KMS-11 (cell line): ENCODE results near the gene TMTC1.

Experiments used
- H2AFZ ChIP-seq: fragments of 200-600 bp; sonication (generic); 2 replicates; pipeline ENCODE4 v1.6.1; 2016; ENCODE audit warnings: antibody characterized with exemption, mixed run types, low read depth
- H3K27ac ChIP-seq: fragments of 200-600 bp; sonication (generic); 2 replicates; pipeline ENCODE4 v1.6.1; 2016; ENCODE audit warnings: mild to moderate bottlenecking, mixed run types
- H3K27me3 ChIP-seq: fragments of 200-600 bp; sonication (generic); 2 replicates; pipeline ENCODE4 v1.6.1; 2017; ENCODE audit warnings: mild to moderate bottlenecking, low read depth, mixed run types, moderate library complexity; ENCODE audit not compliant: insufficient read depth
- H3K36me3 ChIP-seq: fragments of 200-600 bp; sonication (generic); 2 replicates; pipeline ENCODE4 v1.6.1; 2017; ENCODE audit warnings: mild to moderate bottlenecking, mixed run types; ENCODE audit not compliant: insufficient read depth
- H3K4me1 ChIP-seq: fragments of 200-600 bp; sonication (generic); 2 replicates; pipeline ENCODE4 v1.6.1; 2016; ENCODE audit warnings: mild to moderate bottlenecking, low read depth, mixed run types; ENCODE audit not compliant: poor library complexity, severe bottlenecking
- H3K4me2 ChIP-seq: fragments of 200-600 bp; sonication (generic); 2 replicates; pipeline ENCODE4 v1.7.0; 2016; ENCODE audit warnings: mild to moderate bottlenecking, mixed run types
- H3K4me3 ChIP-seq: fragments of 200-600 bp; sonication (generic); IDR thresholded peaks from 2 replicates; pipeline ENCODE4 v1.6.1; 2017; ENCODE audit warnings: low read depth, low read length, mixed read lengths; ENCODE audit not compliant: insufficient read depth
- H3K79me2 ChIP-seq: fragments of 200-600 bp; sonication (generic); 2 replicates; pipeline ENCODE4 v1.6.1; 2016; ENCODE audit warnings: low read depth, mixed run types; ENCODE audit not compliant: insufficient read depth
- H3K9ac ChIP-seq: fragments of 200-600 bp; sonication (generic); 2 replicates; pipeline ENCODE4 v1.6.1; 2016; ENCODE audit warnings: mild to moderate bottlenecking, mixed run types
- H4K20me1 ChIP-seq: fragments of 200-600 bp; sonication (generic); 2 replicates; pipeline ENCODE4 v1.6.1; 2016; ENCODE audit warnings: mild to moderate bottlenecking, mixed run types; ENCODE audit not compliant: insufficient read depth
- CTCF ChIP-seq: fragments of 200-600 bp; sonication (generic); conservative IDR thresholded peaks from 2 replicates; pipeline ENCODE4 v1.6.1; 2017; ENCODE audit warnings: low read depth, mild to moderate bottlenecking, antibody characterized with exemption, low read length, moderate library complexity, mixed read lengths

TMTC1 gene

GRCh38 chr12:29667011-29667410, 116.7 kb downstream of the TMTC1 start:
- no peak for TF ChIP-seq CTCF
- no peak overlapping the region for H3K4me2 ChIP-seq
- no peaks in the 10 kb centered on the region for H3K79me2 ChIP-seq
- no peaks in the 10 kb centered on the region; the same call in 1 of the 2 replicates for H4K20me1 ChIP-seq
- no peak overlapping the region for H2AFZ ChIP-seq
- H3K36me3 ChIP-seq = no peaks in the 10 kb centered on the region
- H3K27me3 ChIP-seq = no peaks in the 10 kb centered on the region
- no peak overlapping the region for H3K27ac ChIP-seq
- no peak overlapping the region for H3K4me3 ChIP-seq
- no peak overlapping the region for H3K9ac ChIP-seq
- H3K4me1 ChIP-seq = no peaks in the 10 kb centered on the region

GRCh38 chr12:29665107-29665506, 118.6 kb downstream of the TMTC1 start:
- Histone ChIP-seq H3K27me3 (no peaks in the 10 kb centered on the region), H3K27ac (no peak overlapping the region), H3K4me1 (no peaks in the 10 kb centered on the region), H3K4me2 (no peak overlapping the region), H3K36me3 (no peaks in the 10 kb centered on the region), H3K4me3 (no peak overlapping the region), H4K20me1 (no peaks in the 10 kb centered on the region; the same call in 1 of the 2 replicates), H3K79me2 (no peaks in the 10 kb centered on the region), H3K9ac (no peak overlapping the region), H2AFZ (no peak overlapping the region)
- no peak for TF ChIP-seq CTCF

GRCh38 chr12:29662734-29663323, 120.9 kb downstream of the TMTC1 start:
- H3K4me2 ChIP-seq = no peak overlapping the region

GRCh38 chr12:29660847-29661246, 122.9 kb downstream of the TMTC1 start:
- Histone ChIP-seq H3K4me1 (peaks cover 14% of the 10 kb centered on the region), H3K4me2 (no peak overlapping the region), H3K27ac (no peak overlapping the region), H3K4me3 (no peak overlapping the region), H3K36me3 (no peaks in the 10 kb centered on the region), H2AFZ (no peak overlapping the region), H3K9ac (no peak overlapping the region), H3K79me2 (no peaks in the 10 kb centered on the region), H3K27me3 (no peaks in the 10 kb centered on the region), H4K20me1 (no peaks in the 10 kb centered on the region)
- TF ChIP-seq CTCF = no peak

More at GRCh38 chr12:29662734-29663323, 120.9 kb downstream of the TMTC1 start:
- no peak overlapping the region for H3K27ac ChIP-seq
- H3K79me2 ChIP-seq = no peaks in the 10 kb centered on the region
- no peak overlapping the region for H3K9ac ChIP-seq
- no peaks in the 10 kb centered on the region for H3K36me3 ChIP-seq
- TF ChIP-seq CTCF = no peak
- H3K27me3 ChIP-seq = no peaks in the 10 kb centered on the region
- no peak overlapping the region for H3K4me3 ChIP-seq
- no peaks in the 10 kb centered on the region for H4K20me1 ChIP-seq
- peaks cover 3% of the 10 kb centered on the region for H3K4me1 ChIP-seq
- H2AFZ ChIP-seq = no peak overlapping the region
